Activated naive CD8-positive, alpha-beta T cell treated with anti-CD3 and anti-CD28 coated beads for 36 hours (primary cell): ENCODE results near the gene HOXA7. TPM values are rescaled to one million over a fixed set of nuclear protein-coding genes. Genes with fewer than 3 reads are reported as not detected.

Source experiments
- DNase-seq: peaks from one replicate; pipeline ENCODE4 v3.0.0; 2021
- H3K27ac Mint-ChIP-seq: one replicate; pipeline ENCODE4 v1.8.0; 2022; ENCODE audit warnings: mild to moderate bottlenecking, moderate library complexity, mixed read lengths
- H3K27me3 Mint-ChIP-seq: one replicate; pipeline ENCODE4 v1.8.0; 2022; ENCODE audit warnings: mild to moderate bottlenecking, mixed read lengths
- H3K36me3 Mint-ChIP-seq: one replicate; pipeline ENCODE4 v1.8.0; 2021; ENCODE audit warnings: mild to moderate bottlenecking, mixed read lengths
- H3K4me1 Mint-ChIP-seq: one replicate; pipeline ENCODE4 v1.8.0; 2021; ENCODE audit warnings: mixed read lengths
- H3K4me3 Mint-ChIP-seq: one replicate; pipeline ENCODE4 v1.8.0; 2022; ENCODE audit warnings: mild to moderate bottlenecking, moderate library complexity, mixed read lengths
- H3K9me3 Mint-ChIP-seq: one replicate; pipeline ENCODE4 v1.8.0; 2022; ENCODE audit warnings: mixed read lengths
- total RNA-seq, 2 experiments: library from RNA; stranded (reverse); gene quantifications; one replicate each; pipeline ENCODE4 v1.2.3, GENCODE V29; 2021

Gene HOXA7
- total RNA-seq, 2 experiments from 2014 or later = not detected

- DNase-seq = no peak
- Mint-ChIP-seq H3K4me3 (no peak overlapping the region), H3K27ac (no peak overlapping the region), H3K4me1 (peaks cover 31% of the 10 kb centered on the region), H3K9me3 (no peaks in the 10 kb centered on the region), H3K27me3 (peaks cover 89% of the 10 kb centered on the region), H3K36me3 (no peaks in the 10 kb centered on the region)
These were observed 40.9 kb upstream of the HOXA7 start for GRCh38 chr7:27197137-27198042.

DNA sequence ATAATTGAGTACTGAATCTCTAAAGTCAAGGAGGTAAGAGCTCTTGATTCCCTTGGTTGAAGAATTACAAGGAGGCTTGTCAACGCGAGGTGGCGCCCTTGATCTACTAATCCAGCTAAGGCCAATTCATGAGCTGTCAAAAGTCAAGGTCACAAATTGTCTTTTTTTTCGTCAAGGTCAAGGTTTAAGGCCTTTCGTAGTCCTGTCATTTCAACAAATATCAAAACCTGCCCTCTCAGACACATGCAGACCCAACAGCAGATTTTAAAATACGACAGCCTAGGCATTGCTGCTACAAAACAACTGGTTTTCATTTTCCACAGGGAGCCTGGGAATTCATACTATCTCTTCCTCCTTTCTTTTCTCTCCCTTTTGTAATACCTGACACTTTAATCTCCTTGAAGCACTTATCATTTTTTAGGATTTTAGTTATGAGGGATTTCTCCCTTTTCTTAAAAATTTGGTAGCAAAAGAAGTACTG is 39.9 kb upstream of the HOXA7 start:
- no peak overlapping the region for H3K27ac Mint-ChIP-seq
- no peaks in the 10 kb centered on the region for H3K36me3 Mint-ChIP-seq
- peaks cover 89% of the 10 kb centered on the region for H3K27me3 Mint-ChIP-seq
- no peaks in the 10 kb centered on the region for H3K9me3 Mint-ChIP-seq
- H3K4me1 Mint-ChIP-seq = peaks cover 28% of the 10 kb centered on the region
- DNase-seq = peak; percentile 71
- no peak overlapping the region for H3K4me3 Mint-ChIP-seq

DNA sequence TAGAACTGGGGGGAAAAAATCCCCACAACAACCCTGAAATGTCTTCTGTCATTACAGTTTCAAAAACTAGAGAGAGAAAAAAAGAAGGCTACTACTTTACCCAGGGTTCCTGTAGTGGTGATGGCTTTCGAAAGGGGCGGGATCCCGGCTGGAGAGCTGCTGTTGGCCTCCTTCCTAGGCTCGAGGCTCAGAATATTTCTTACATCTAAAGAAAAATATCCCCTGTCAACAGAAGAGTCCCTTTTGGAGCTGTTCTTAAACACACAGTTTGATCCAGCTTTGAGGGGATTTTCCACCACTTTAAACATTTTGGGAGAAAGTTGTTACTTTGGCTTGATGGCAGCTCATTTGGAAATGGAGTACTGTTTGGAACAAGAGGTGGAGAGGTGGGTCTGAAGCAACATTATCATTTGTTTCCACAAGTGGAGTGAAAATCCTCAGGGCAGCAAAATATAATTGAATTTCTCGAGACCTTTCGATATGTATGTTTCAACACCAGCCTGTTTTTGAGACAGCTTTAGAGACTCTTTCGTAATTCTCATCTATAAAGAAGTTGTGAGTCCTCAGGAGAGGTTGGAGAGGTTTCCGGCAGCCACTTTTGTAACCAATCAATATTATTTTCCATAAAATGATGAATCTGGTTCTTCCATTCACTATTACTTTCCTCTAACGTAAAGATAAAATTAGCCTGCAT is 38.4 kb upstream of the HOXA7 start:
- Mint-ChIP-seq H3K36me3 (no peaks in the 10 kb centered on the region), H3K27me3 (peaks cover 91% of the 10 kb centered on the region), H3K27ac (no peak overlapping the region), H3K4me1 (peaks cover 18% of the 10 kb centered on the region), H3K4me3 (no peak overlapping the region), H3K9me3 (no peaks in the 10 kb centered on the region)
- DNase-seq = no peak

GRCh38 chr7:27194002-27194352 is 37.5 kb upstream of the HOXA7 start:
- DNase-seq = no peak
- H3K4me3 Mint-ChIP-seq = no peak overlapping the region
- peaks cover 21% of the 10 kb centered on the region for H3K4me1 Mint-ChIP-seq
- H3K36me3 Mint-ChIP-seq = no peaks in the 10 kb centered on the region
- no peaks in the 10 kb centered on the region for H3K9me3 Mint-ChIP-seq
- no peak overlapping the region for H3K27ac Mint-ChIP-seq
- peaks cover 95% of the 10 kb centered on the region for H3K27me3 Mint-ChIP-seq

DNA sequence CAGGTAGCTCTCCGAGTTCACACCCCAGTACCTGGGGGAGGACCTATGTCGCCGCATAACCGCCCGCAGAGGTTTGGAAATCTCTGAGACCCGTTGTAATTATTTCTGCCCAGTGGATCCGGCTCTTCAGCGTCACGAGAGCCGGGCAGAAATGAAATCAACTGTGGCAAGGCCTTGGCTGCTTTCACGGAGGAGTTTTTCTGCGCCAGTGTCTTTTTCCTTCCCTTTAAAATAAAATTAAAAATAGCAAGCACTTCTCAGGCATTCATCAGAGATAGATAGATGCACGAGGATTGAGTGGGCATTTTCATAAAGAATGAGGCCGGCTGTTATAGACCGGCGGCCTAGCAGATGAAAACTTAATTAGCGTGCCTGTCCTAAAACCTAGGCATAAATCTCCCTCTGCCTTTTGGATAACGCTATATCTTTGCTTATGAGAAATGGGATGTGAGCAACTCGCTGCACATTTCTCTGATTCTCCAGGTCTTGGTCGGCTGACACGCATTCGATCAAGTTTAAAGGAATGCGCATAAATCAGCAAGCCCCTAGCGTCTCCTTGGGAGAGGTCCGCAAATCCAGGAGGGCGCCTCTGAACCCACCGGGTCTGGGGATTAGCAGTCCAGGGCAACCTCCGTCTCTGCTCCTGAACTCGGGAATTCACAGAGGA is 37.0 kb upstream of the HOXA7 start:
- Mint-ChIP-seq H3K27ac (no peak overlapping the region), H3K4me1 (peaks cover 26% of the 10 kb centered on the region)
- no peak for DNase-seq

DNA sequence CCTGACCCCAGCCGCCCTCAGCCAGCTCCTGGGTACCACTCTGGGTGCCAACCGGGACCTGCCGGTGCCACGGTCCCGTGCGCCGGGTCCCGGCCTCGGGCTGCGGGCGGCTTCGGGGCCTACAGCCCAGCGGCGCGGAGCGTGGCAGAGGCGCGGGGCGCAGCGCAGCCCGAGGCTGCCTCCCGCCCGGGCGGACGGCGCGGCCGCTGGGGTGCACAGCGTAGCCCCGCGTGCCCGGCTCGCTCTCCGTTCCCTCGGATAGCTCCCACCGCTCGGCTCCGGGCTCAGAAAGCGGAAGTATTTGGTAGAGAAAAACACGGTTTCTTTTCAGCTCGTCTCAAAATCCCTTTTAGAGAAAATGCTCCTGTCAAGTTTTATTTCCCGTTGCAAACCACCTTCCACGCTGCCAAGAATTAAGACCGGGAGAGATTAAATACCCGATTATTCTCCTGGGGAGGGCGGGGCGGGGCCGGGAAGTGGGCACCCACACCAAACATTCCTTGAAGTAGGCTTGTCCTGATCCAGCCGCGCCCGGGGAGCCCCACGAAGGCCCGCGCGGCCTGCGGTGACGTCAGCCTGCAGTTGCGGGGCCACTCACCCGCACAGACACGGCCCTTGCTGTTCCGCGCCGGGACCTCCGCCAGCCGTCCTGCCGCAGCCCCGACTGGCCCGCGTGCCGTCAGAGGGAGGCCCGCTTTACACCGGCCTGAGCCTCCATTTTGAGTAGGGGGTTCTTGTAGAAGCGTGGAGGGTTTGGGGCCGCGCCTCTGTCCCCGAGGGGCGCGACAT is 36.3 kb upstream of the HOXA7 start:
- Mint-ChIP-seq H3K4me3 (peak overlapping the region; percentile 18), H3K36me3 (no peaks in the 10 kb centered on the region), H3K4me1 (peaks cover 30% of the 10 kb centered on the region), H3K27me3 (peaks cover 95% of the 10 kb centered on the region), H3K9me3 (no peaks in the 10 kb centered on the region), H3K27ac (no peak overlapping the region)
- no peak for DNase-seq

More for the DNA sequence above, 37.0 kb upstream of the HOXA7 start:
- Mint-ChIP-seq H3K27me3 (peaks cover 95% of the 10 kb centered on the region), H3K4me3 (no peak overlapping the region), H3K36me3 (no peaks in the 10 kb centered on the region), H3K9me3 (no peaks in the 10 kb centered on the region)

- no peak for DNase-seq
- peaks cover 34% of the 10 kb centered on the region for H3K4me1 Mint-ChIP-seq
- no peaks in the 10 kb centered on the region for H3K36me3 Mint-ChIP-seq
- H3K27me3 Mint-ChIP-seq = peaks cover 95% of the 10 kb centered on the region
- H3K9me3 Mint-ChIP-seq = no peaks in the 10 kb centered on the region
- H3K4me3 Mint-ChIP-seq = peak overlapping the region; percentile 51
- H3K27ac Mint-ChIP-seq = no peak overlapping the region
These were observed 35.5 kb upstream of the HOXA7 start for GRCh38 chr7:27191833-27192545.

GRCh38 chr7:27191161-27191731 is 34.8 kb upstream of the HOXA7 start:
- Mint-ChIP-seq H3K4me3 (no peak overlapping the region), H3K36me3 (no peaks in the 10 kb centered on the region), H3K4me1 (peaks cover 33% of the 10 kb centered on the region), H3K9me3 (no peaks in the 10 kb centered on the region), H3K27me3 (peaks cover 95% of the 10 kb centered on the region), H3K27ac (no peak overlapping the region)
- DNase-seq = no peak

DNA sequence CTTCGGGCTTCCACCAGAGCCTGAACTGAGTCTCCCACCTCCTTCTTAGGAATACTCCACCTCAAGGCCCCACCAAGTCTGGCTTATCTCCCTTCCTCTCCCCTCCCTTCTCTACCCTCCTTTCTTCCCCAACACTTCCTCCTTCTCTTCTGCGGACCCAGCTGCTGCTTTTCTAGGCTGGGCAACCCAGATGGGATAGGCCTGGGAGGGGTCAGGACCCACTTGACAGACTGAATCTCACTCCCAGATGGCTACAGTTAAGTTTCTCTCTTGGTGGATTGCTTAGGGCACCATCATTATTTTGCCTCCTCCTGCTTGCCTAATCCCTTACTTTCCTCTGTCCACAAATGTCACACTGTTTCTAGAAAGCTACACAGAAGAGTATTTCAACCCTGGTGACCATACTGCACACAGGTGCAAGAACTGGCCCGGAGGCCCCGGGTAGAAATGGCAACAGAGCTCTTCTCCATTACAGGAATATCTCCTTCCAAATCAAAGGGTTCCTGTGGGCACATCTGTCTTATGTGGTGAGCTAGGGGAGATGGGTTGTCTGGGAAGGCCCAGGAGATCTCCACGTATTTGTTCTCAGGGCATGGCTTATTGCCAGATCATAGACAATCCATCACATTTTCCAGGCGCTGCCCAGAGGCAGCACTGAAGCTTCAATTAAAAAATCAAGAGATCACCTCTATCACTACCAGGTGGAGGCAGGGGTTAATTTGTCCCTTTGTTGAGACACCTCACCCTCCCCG is 33.7 kb upstream of the HOXA7 start:
- Mint-ChIP-seq H3K4me1 (peaks cover 38% of the 10 kb centered on the region), H3K9me3 (no peaks in the 10 kb centered on the region), H3K36me3 (no peaks in the 10 kb centered on the region), H3K27ac (no peak overlapping the region), H3K4me3 (no peak overlapping the region), H3K27me3 (peaks cover 98% of the 10 kb centered on the region)
- DNase-seq = no peak

DNA sequence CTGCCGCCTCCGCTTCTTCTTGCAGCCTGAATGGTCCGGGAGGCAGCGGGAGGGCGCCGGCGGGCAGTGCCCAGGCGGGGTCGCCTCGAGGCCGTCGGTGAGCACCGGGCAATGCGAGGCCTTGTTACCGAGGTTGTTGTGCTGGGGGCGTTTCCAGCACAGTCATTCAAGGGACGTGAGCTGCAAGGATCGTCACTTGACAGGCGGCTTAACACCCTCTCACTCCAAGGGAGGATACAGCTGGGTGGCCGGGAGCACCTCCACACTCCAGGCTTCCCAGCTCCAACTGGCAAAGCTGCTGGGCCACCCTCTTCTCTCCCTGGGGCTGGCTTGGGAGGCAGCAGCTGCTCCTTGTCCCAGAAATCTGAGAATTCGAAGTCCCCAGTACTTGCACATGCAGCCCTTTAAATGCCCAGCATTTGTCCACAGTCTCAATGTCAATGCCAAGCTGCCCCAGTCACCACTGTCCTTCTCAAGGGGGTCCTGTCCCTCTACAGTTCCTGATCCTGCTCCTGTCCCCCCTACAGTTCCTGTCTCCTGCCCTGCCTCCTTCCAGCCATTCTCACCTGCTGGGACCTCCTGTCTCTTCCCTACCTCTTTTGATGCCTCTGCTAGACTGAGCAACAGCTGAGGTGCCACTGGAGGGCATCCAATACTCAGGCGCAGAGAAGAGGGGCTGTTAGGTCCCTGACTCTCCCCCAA is 33.0 kb upstream of the HOXA7 start:
- DNase-seq = no peak
- H3K27me3 Mint-ChIP-seq = peaks cover 98% of the 10 kb centered on the region
- peak overlapping the region; percentile 18 for H3K4me3 Mint-ChIP-seq
- H3K4me1 Mint-ChIP-seq = peaks cover 43% of the 10 kb centered on the region
- no peaks in the 10 kb centered on the region for H3K9me3 Mint-ChIP-seq
- no peak overlapping the region for H3K27ac Mint-ChIP-seq
- H3K36me3 Mint-ChIP-seq = no peaks in the 10 kb centered on the region

GRCh38 chr7:27188386-27189294 is 32.2 kb upstream of the HOXA7 start:
- Mint-ChIP-seq H3K27me3 (peaks cover 98% of the 10 kb centered on the region), H3K9me3 (no peaks in the 10 kb centered on the region), H3K27ac (no peak overlapping the region), H3K4me1 (peaks cover 41% of the 10 kb centered on the region), H3K36me3 (no peaks in the 10 kb centered on the region), H3K4me3 (peak overlapping the region; percentile 61)
- no peak for DNase-seq
